Omental fat pad (tissue), 4 donors: Measurements from ENCODE around the gene TMEM94. TPM values are rescaled to one million over a fixed set of nuclear protein-coding genes. Genes with fewer than 3 reads are reported as not detected.
A peak's percentile ranks its signal among the peaks of the same experiment; 100 is the strongest.
"Not testable (repeated sequence)": the region's sequence is repeated elsewhere in the genome, so short reads cannot be mapped to it uniquely, and the experiment has no call there.

Experiments
- ATAC-seq: fragments of 150-250 bp; one replicate; pipeline ENCODE4 v1.9.1; 2016; ENCODE audit warnings: mild to moderate bottlenecking, moderate library complexity; ENCODE audit not compliant: low FRiP score
- DNase-seq: peaks from one replicate; pipeline ENCODE4 v3.0.0-alpha.2; 2019; ENCODE audit warnings: low spot score
- CTCF ChIP-seq, 3 donors: fragments of 450-650 bp; IDR thresholded peaks; one replicate each; pipeline ENCODE4 v1.5.1; 2016 to 2017; ENCODE audit warnings: antibody characterized with exemption in 3 of 3, mild to moderate bottlenecking in 3 of 3, moderate library complexity in 2 of 3
- total RNA-seq, 4 donors: library from RNA; depleted of rRNA; stranded (reverse); fragments of >200 nt; gene quantifications; one replicate each; pipeline ENCODE4 v1.1.0, GENCODE V29; 2016

TMEM94 gene
- total RNA-seq, 4 donors from 2014 or later: 27.9 to 66.0 (median 46.1) TPM

DNA sequence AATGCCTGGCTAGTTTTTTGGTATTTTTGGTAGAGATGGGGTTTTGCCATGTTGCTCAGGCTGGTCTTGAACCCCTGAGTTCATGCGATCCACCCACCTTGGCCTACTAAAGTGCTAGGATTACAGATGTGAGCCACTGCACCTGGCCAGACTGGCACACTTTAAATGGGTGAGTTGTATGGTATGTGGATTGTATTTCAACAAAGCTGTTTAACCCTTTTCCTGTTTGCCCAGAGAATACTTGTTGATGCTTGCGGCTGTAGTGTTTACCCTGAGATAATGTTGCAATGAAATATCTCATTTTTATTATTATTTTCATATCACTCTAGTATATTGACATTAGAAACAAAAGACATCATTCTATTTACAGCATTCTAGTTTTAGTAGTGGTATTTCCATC lies 17.1 kb upstream of the TMEM94 start:
- no peak for TF ChIP-seq CTCF (IDR thresholded peaks at IDR 0.05)
- no peak for DNase-seq
- ATAC-seq: no peak

GRCh38 chr17:75440738-75441448 lies 15.5 kb upstream of the TMEM94 start:
- no peak for ATAC-seq
- no peak for TF ChIP-seq CTCF (IDR thresholded peaks at IDR 0.05)
- no peak for DNase-seq

GRCh38 chr17:75442168-75443103 lies 14.0 kb upstream of the TMEM94 start:
- DNase-seq (no peak), ATAC-seq (no peak)
- no peak for TF ChIP-seq CTCF (IDR thresholded peaks at IDR 0.05)

DNA sequence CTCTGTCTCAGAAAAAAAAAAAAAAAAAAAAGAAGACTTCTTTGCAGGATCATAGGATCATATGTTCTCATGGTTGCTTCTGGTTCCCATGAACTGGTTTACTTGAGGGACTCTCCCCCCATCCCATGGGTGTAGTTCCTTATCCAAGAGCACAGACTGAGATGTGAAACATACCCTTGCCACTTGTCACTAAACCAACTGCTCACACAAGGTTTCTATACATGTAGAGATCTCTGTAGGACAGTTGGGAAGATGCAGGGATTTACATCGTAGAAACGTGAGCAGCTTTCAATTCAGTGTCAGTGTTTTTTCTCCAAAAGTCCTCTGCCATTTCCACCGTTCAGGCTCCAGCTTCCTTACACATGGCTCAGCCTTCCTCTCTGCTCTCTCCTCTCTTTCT lies 11.1 kb upstream of the TMEM94 start:
- TF ChIP-seq CTCF (IDR thresholded peaks at IDR 0.05): no peak
- DNase-seq: no peak
- no peak for ATAC-seq

- ATAC-seq, DNase-seq: not testable (repeated sequence)
Measured at GRCh38 chr17:75445896-75446295, 10.5 kb upstream of the TMEM94 start.

GRCh38 chr17:75447951-75448856 lies 8.2 kb upstream of the TMEM94 start:
- ATAC-seq (peak; percentile 64), DNase-seq (no peak)
- no peak for TF ChIP-seq CTCF (IDR thresholded peaks at IDR 0.05)

GRCh38 chr17:75450270-75450669 lies 6.2 kb upstream of the TMEM94 start:
- DNase-seq: no peak
- no peak for ATAC-seq
- no peak for TF ChIP-seq CTCF (IDR thresholded peaks at IDR 0.05)
